Breast epithelium (tissue), 4 donors: ENCODE measurements around the gene CNEP1R1. TPM values are rescaled to one million over a fixed set of nuclear protein-coding genes. Genes with fewer than 3 reads are reported as not detected.
"Not testable (repeated sequence)": the region's sequence is repeated elsewhere in the genome, so short reads cannot be mapped to it uniquely, and the experiment has no call there.

Experiments
- DNase-seq, 2 donors: peaks; one replicate each; pipeline ENCODE4 v3.0.0-alpha.2; 2019; ENCODE audit warnings: low spot score in 2 of 2
- H3K27ac ChIP-seq, 2 donors: fragments of 200-600 bp; sonication (generic) in 1 of 2; one replicate each; pipeline ENCODE4 v1.5.1; 2016 to 2019; ENCODE audit warnings: mild to moderate bottlenecking in 1 of 2
- H3K27me3 ChIP-seq, 2 donors: fragments of 200-600 bp; sonication (generic) in 1 of 2; one replicate each; pipeline versions ENCODE4 v1.5.1 to v1.6.0; 2017 to 2019; ENCODE audit warnings: control low read depth in 1 of 2, mild to moderate bottlenecking in 1 of 2
- H3K36me3 ChIP-seq: fragments of 200-600 bp; one replicate; pipeline ENCODE4 v1.5.1; 2019
- H3K4me1 ChIP-seq, 2 donors: fragments of 200-600 bp; sonication (generic); one replicate each; pipeline ENCODE4 v1.5.1; 2016 to 2019; ENCODE audit warnings: control low read depth in 1 of 2
- H3K4me3 ChIP-seq, 3 donors: fragments of 200-600 bp; sonication (generic); 1 replicate in 2 of 3; 2 replicates in 1 of 3; pipeline ENCODE4 v1.5.1; 2016 to 2019; ENCODE audit warnings: mild to moderate bottlenecking in 3 of 3, moderate library complexity in 2 of 3
- H3K9me3 ChIP-seq, 2 donors: fragments of 200-600 bp; sonication (generic) in 1 of 2; one replicate each; pipeline ENCODE4 v1.5.1; 2016 to 2019; ENCODE audit warnings: control low read depth in 1 of 2
- CTCF ChIP-seq, 3 donors: fragments of 450-650 bp; IDR thresholded peaks; one replicate each; pipeline ENCODE4 v1.5.1; 2016 to 2017; ENCODE audit warnings: antibody characterized with exemption in 3 of 3, mild to moderate bottlenecking in 3 of 3, moderate library complexity in 3 of 3
- POLR2A ChIP-seq: fragments of 450-650 bp; IDR thresholded peaks from one replicate; pipeline ENCODE4 v1.6.1; 2016; ENCODE audit warnings: antibody characterized with exemption, mild to moderate bottlenecking, moderate library complexity
- POLR2AphosphoS5 ChIP-seq, 3 donors: sonication (generic); formaldehyde crosslinking; IDR thresholded peaks; one replicate each; pipeline ENCODE4 v1.6.1; 2017; ENCODE audit warnings: antibody characterized with exemption in 3 of 3
- intact Hi-C: fragments of 100-400 bp; cut with DNase I; formaldehyde crosslinking; loops from one replicate; pipeline ENCODE4 v1.15.1; 2023; ENCODE audit warnings: low total_unique reads
- total RNA-seq, 3 donors: library from RNA; depleted of rRNA; stranded (reverse); fragments of >200 nt; gene quantifications; one replicate each; pipeline ENCODE4 v1.1.0, GENCODE V29; 2016

The CNEP1R1 gene
- total RNA-seq, 3 donors from 2014 or later = 16.5 to 20.8 (median 17.4) TPM

- no peak overlapping the region for H3K4me3 ChIP-seq
- intact Hi-C loops = no loop called here
- TF ChIP-seq POLR2A = no peak
- TF ChIP-seq CTCF (IDR thresholded peaks at IDR 0.05) = no peak
- no peak for TF ChIP-seq POLR2AphosphoS5 (IDR thresholded peaks at IDR 0.05)
- no peaks in the 10 kb centered on the region for H3K9me3 ChIP-seq
- no peaks in the 10 kb centered on the region for H3K36me3 ChIP-seq
- no peaks in the 10 kb centered on the region for H3K4me1 ChIP-seq
- no peak for DNase-seq
- no peak overlapping the region for H3K27ac ChIP-seq
- no peaks in the 10 kb centered on the region for H3K27me3 ChIP-seq
These were observed 12.8 kb upstream of the CNEP1R1 start for GRCh38 chr16:50012182-50012581.

GRCh38 chr16:50014211-50014610 is 10.8 kb upstream of the CNEP1R1 start:
- H3K27ac ChIP-seq, H3K36me3 ChIP-seq, H3K27me3 ChIP-seq, intact Hi-C loops, H3K4me3 ChIP-seq, H3K9me3 ChIP-seq, DNase-seq, H3K4me1 ChIP-seq: not testable (repeated sequence)

- no peaks in the 10 kb centered on the region for H3K9me3 ChIP-seq
- no peaks in the 10 kb centered on the region for H3K4me1 ChIP-seq
- DNase-seq = no peak
- no peaks in the 10 kb centered on the region for H3K36me3 ChIP-seq
- TF ChIP-seq POLR2A (no peak), POLR2AphosphoS5 (IDR thresholded peaks at IDR 0.05) (no peak), CTCF (IDR thresholded peaks at IDR 0.05) (no peak)
- H3K27ac ChIP-seq = no peak overlapping the region
- H3K27me3 ChIP-seq = no peaks in the 10 kb centered on the region
- no peak overlapping the region for H3K4me3 ChIP-seq
- intact Hi-C loops = no loop called here
These were observed 9.4 kb upstream of the CNEP1R1 start for GRCh38 chr16:50015631-50016030.

- Histone ChIP-seq H3K4me1 (no peaks in the 10 kb centered on the region), H3K4me3 (no peak overlapping the region), H3K36me3 (no peaks in the 10 kb centered on the region), H3K27me3 (no peaks in the 10 kb centered on the region), H3K9me3 (no peaks in the 10 kb centered on the region), H3K27ac (no peak overlapping the region)
- intact Hi-C loops = no loop called here
- no peak for DNase-seq
- TF ChIP-seq POLR2AphosphoS5 (IDR thresholded peaks at IDR 0.05) = no peak
- no peak for TF ChIP-seq POLR2A
- no peak for TF ChIP-seq CTCF (IDR thresholded peaks at IDR 0.05)
These were observed 7.5 kb upstream of the CNEP1R1 start for GRCh38 chr16:50017553-50017952.

GRCh38 chr16:50021544-50021943 is 3.5 kb upstream of the CNEP1R1 start:
- Histone ChIP-seq H3K27me3 (no peaks in the 10 kb centered on the region), H3K9me3 (no peaks in the 10 kb centered on the region), H3K4me1 (peaks cover 0 to 11% of the 10 kb centered on the region in 2 donors), H3K36me3 (no peaks in the 10 kb centered on the region), H3K27ac (no peak overlapping the region), H3K4me3 (no peak overlapping the region)
- intact Hi-C loops = no loop called here
- TF ChIP-seq CTCF (IDR thresholded peaks at IDR 0.05) (no peak), POLR2A (no peak), POLR2AphosphoS5 (IDR thresholded peaks at IDR 0.05) (no peak)
- DNase-seq = no peak

GRCh38 chr16:50023641-50024040 is 1.4 kb upstream of the CNEP1R1 start:
- Histone ChIP-seq H3K9me3 (no peaks in the 10 kb centered on the region), H3K4me1 (peaks cover 0 to 11% of the 10 kb centered on the region in 2 donors), H3K4me3 (no peak overlapping the region), H3K36me3 (no peaks in the 10 kb centered on the region), H3K27me3 (no peaks in the 10 kb centered on the region), H3K27ac (no peak overlapping the region)
- TF ChIP-seq POLR2A (no peak), POLR2AphosphoS5 (IDR thresholded peaks at IDR 0.05) (no peak), CTCF (IDR thresholded peaks at IDR 0.05) (no peak)
- DNase-seq = no peak
- intact Hi-C loops = no loop called here
